ENCODE measurements around the gene YLPM1.

Gene YLPM1

GRCh38 chr14:74861734-74862090 lies 98.6 kb downstream of the YLPM1 start:
- Mint-ChIP-seq H3K27ac (no peak overlapping the region), H3K36me3 (ENCODE audit: low read depth) (no peaks in the 10 kb centered on the region), H3K4me1 (ENCODE audit: low read depth) (peaks cover 13% of the 10 kb centered on the region), H3K4me3 (no peak overlapping the region), H3K9me3 (no peaks in the 10 kb centered on the region), H3K27me3 (ENCODE audit: low read depth) (no peaks in the 10 kb centered on the region)

- no peak overlapping the region for H3K27ac Mint-ChIP-seq
- peaks cover 24% of the 10 kb centered on the region for H3K4me1 Mint-ChIP-seq (ENCODE audit: low read depth)
- no peaks in the 10 kb centered on the region for H3K36me3 Mint-ChIP-seq (ENCODE audit: low read depth)
- no peaks in the 10 kb centered on the region for H3K27me3 Mint-ChIP-seq (ENCODE audit: low read depth)
- H3K9me3 Mint-ChIP-seq: no peaks in the 10 kb centered on the region
- H3K4me3 Mint-ChIP-seq: no peak overlapping the region
Observed at GRCh38 chr14:74863274-74863673, 100.2 kb downstream of the YLPM1 start.

- Mint-ChIP-seq H3K4me3 (no peak overlapping the region), H3K36me3 (ENCODE audit: low read depth) (no peaks in the 10 kb centered on the region), H3K4me1 (ENCODE audit: low read depth) (peaks cover 26% of the 10 kb centered on the region), H3K9me3 (no peaks in the 10 kb centered on the region), H3K27me3 (ENCODE audit: low read depth) (no peaks in the 10 kb centered on the region), H3K27ac (no peak overlapping the region)
Observed at GRCh38 chr14:74864198-74864597, 101.1 kb downstream of the YLPM1 start.

- no peak overlapping the region for H3K27ac Mint-ChIP-seq
Observed at GRCh38 chr14:74865156-74865555, 102.0 kb downstream of the YLPM1 start.

GRCh38 chr14:74866708-74867389 lies 103.7 kb downstream of the YLPM1 start:
- H3K9me3 Mint-ChIP-seq: no peaks in the 10 kb centered on the region

More at GRCh38 chr14:74865156-74865555, 102.0 kb downstream of the YLPM1 start:
- peaks cover 26% of the 10 kb centered on the region for H3K4me1 Mint-ChIP-seq (ENCODE audit: low read depth)
- H3K9me3 Mint-ChIP-seq: no peaks in the 10 kb centered on the region
- H3K4me3 Mint-ChIP-seq: no peak overlapping the region
- no peaks in the 10 kb centered on the region for H3K27me3 Mint-ChIP-seq (ENCODE audit: low read depth)
- H3K36me3 Mint-ChIP-seq (ENCODE audit: low read depth): no peaks in the 10 kb centered on the region

GRCh38 chr14:74867673-74868072 lies 104.6 kb downstream of the YLPM1 start:
- peak overlapping the region; percentile 24 for H3K27ac Mint-ChIP-seq
- no peaks in the 10 kb centered on the region for H3K9me3 Mint-ChIP-seq
- no peak overlapping the region for H3K4me3 Mint-ChIP-seq
- H3K36me3 Mint-ChIP-seq (ENCODE audit: low read depth): no peaks in the 10 kb centered on the region
- H3K4me1 Mint-ChIP-seq (ENCODE audit: low read depth): peaks cover 20% of the 10 kb centered on the region
- no peaks in the 10 kb centered on the region for H3K27me3 Mint-ChIP-seq (ENCODE audit: low read depth)

More at GRCh38 chr14:74866708-74867389, 103.7 kb downstream of the YLPM1 start:
- Mint-ChIP-seq H3K27ac (peak overlapping the region; percentile 68), H3K4me3 (no peak overlapping the region), H3K4me1 (ENCODE audit: low read depth) (peaks cover 20% of the 10 kb centered on the region), H3K36me3 (ENCODE audit: low read depth) (no peaks in the 10 kb centered on the region), H3K27me3 (ENCODE audit: low read depth) (no peaks in the 10 kb centered on the region)

GRCh38 chr14:74868739-74869138 lies 105.6 kb downstream of the YLPM1 start:
- no peaks in the 10 kb centered on the region for H3K27me3 Mint-ChIP-seq (ENCODE audit: low read depth)
- H3K36me3 Mint-ChIP-seq (ENCODE audit: low read depth): no peaks in the 10 kb centered on the region
- H3K27ac Mint-ChIP-seq: no peak overlapping the region
- no peak overlapping the region for H3K4me3 Mint-ChIP-seq
- H3K4me1 Mint-ChIP-seq (ENCODE audit: low read depth): peaks cover 20% of the 10 kb centered on the region
- no peaks in the 10 kb centered on the region for H3K9me3 Mint-ChIP-seq

GRCh38 chr14:74871819-74872218 lies 108.7 kb downstream of the YLPM1 start:
- no peak overlapping the region for H3K4me3 Mint-ChIP-seq
- no peak overlapping the region for H3K27ac Mint-ChIP-seq
- H3K36me3 Mint-ChIP-seq (ENCODE audit: low read depth): no peaks in the 10 kb centered on the region
- no peaks in the 10 kb centered on the region for H3K9me3 Mint-ChIP-seq
- H3K4me1 Mint-ChIP-seq (ENCODE audit: low read depth): peaks cover 28% of the 10 kb centered on the region
- no peaks in the 10 kb centered on the region for H3K27me3 Mint-ChIP-seq (ENCODE audit: low read depth)

- no peaks in the 10 kb centered on the region for H3K36me3 Mint-ChIP-seq (ENCODE audit: low read depth)
- no peak overlapping the region for H3K4me3 Mint-ChIP-seq
- H3K4me1 Mint-ChIP-seq (ENCODE audit: low read depth): peaks cover 15% of the 10 kb centered on the region
- H3K27ac Mint-ChIP-seq: no peak overlapping the region
- H3K27me3 Mint-ChIP-seq (ENCODE audit: low read depth): no peaks in the 10 kb centered on the region
- no peaks in the 10 kb centered on the region for H3K9me3 Mint-ChIP-seq
Observed at GRCh38 chr14:74875204-74875603, 112.1 kb downstream of the YLPM1 start.

- Mint-ChIP-seq H3K4me3 (no peak within 1 kb of the TSS), H3K9me3 (no peaks in the 10 kb centered on the region), H3K27me3 (ENCODE audit: low read depth) (no peaks in the 10 kb centered on the region), H3K4me1 (ENCODE audit: low read depth) (peaks cover 21% of the 10 kb centered on the region), H3K36me3 (ENCODE audit: low read depth) (no peaks in the 10 kb centered on the region), H3K27ac (peak within 1 kb of the TSS; percentile 23)
Observed at GRCh38 chr14:74875941-74876913, 113.1 kb downstream of the YLPM1 start, which contains the start of gene PROX2. PROX2 (minus strand) TSS chr14:74876145; CDS start chr14:74863834, 12,311 bp downstream.

- Mint-ChIP-seq H3K4me3 (no peak overlapping the region), H3K36me3 (ENCODE audit: low read depth) (peaks cover 8% of the 10 kb centered on the region), H3K9me3 (no peaks in the 10 kb centered on the region), H3K4me1 (ENCODE audit: low read depth) (peaks cover 41% of the 10 kb centered on the region), H3K27ac (no peak overlapping the region), H3K27me3 (ENCODE audit: low read depth) (no peaks in the 10 kb centered on the region)
Observed at GRCh38 chr14:74879427-74880182, 116.5 kb downstream of the YLPM1 start.

GRCh38 chr14:74881431-74882102 lies 118.5 kb downstream of the YLPM1 start, which contains the start of gene DLST:
DLST (plus strand) TSS chr14:74881916; CDS start chr14:74881954, 38 bp downstream.
- Mint-ChIP-seq H3K4me1 (ENCODE audit: low read depth) (peaks cover 39% of the 10 kb centered on the region), H3K27me3 (ENCODE audit: low read depth) (no peaks in the 10 kb centered on the region), H3K4me3 (peak within 1 kb of the TSS; percentile 99), H3K9me3 (no peaks in the 10 kb centered on the region), H3K36me3 (ENCODE audit: low read depth) (peaks cover 17% of the 10 kb centered on the region), H3K27ac (peak within 1 kb of the TSS; percentile 99)

GRCh38 chr14:74882103-74882920 lies 119.2 kb downstream of the YLPM1 start:
- Mint-ChIP-seq H3K27ac (peak overlapping the region; percentile 99), H3K9me3 (no peaks in the 10 kb centered on the region), H3K36me3 (ENCODE audit: low read depth) (peaks cover 17% of the 10 kb centered on the region), H3K4me1 (ENCODE audit: low read depth) (peaks cover 38% of the 10 kb centered on the region), H3K27me3 (ENCODE audit: low read depth) (no peaks in the 10 kb centered on the region), H3K4me3 (peak overlapping the region; percentile 99)

All from T-helper 1 cell treated with Interleukin-12 subunit alpha and Interleukin-12 subunit beta and Interleukin-4 antibody, amounts not matched to agents 30 μg/mL and 1 μg/mL, for 36 hours (primary cell).